K562 (cell line): ENCODE results near the gene ATP9B.

ENCODE experiments used
- FOXJ3 ChIP-seq: sonication (generic); formaldehyde crosslinking; IDR thresholded peaks from 2 replicates; pipeline ENCODE4 v1.4.0; 2020; ENCODE audit warnings: mild to moderate bottlenecking, missing genetic modification reagents
- GTF2F1 ChIP-seq: IDR thresholded peaks from 2 replicates; pipeline ENCODE4 v1.6.1; 2011; ENCODE audit warnings: low read depth, low read length, improper control_type of control experiment
- MCM3 ChIP-seq: fragments of 450-650 bp; IDR thresholded peaks from 2 replicates; pipeline ENCODE4 v1.6.1; 2016
- NR2C2 ChIP-seq, 2 experiments: fragments of 200-800 bp in 1 of 2; sonication (Bioruptor generic) in 1 of 2; sonication (generic) in 1 of 2; formaldehyde crosslinking in 1 of 2; IDR thresholded peaks; 2 replicates each; pipeline versions ENCODE4 v1.6.1 to v1.8.0; 2016 to 2022; ENCODE audit warnings: mild to moderate bottlenecking in 1 of 2, missing compliant biosample characterization in 1 of 2, missing genetic modification characterization in 1 of 2, missing genetic modification reagents in 1 of 2
- RFX7 ChIP-seq: fragments of 250-450 bp; sonication (Bioruptor Pico); IDR thresholded peaks from 2 replicates; pipeline ENCODE4 v1.5.1; 2021; ENCODE audit warnings: mild to moderate bottlenecking
- USF2 ChIP-seq: sonication (generic); formaldehyde crosslinking; IDR thresholded peaks from 2 replicates; pipeline ENCODE4 v1.5.0; 2020; ENCODE audit warnings: missing genetic modification reagents
- ZBTB12 ChIP-seq: fragments of 250-450 bp; sonication (Bioruptor Pico); IDR thresholded peaks from 2 replicates; pipeline ENCODE4 v1.4.0; 2020
- ZNF239 ChIP-seq: fragments of 250-450 bp; sonication (Bioruptor Pico); IDR thresholded peaks from 2 replicates; pipeline ENCODE4 v1.4.0; 2020; ENCODE audit warnings: mild to moderate bottlenecking
- ZZZ3 ChIP-seq: fragments of 450-650 bp; IDR thresholded peaks from 2 replicates; pipeline ENCODE4 v1.6.1; 2016; ENCODE audit warnings: antibody characterized with exemption, mild to moderate bottlenecking, moderate library complexity

- TF ChIP-seq ZBTB12 (CRISPR knock-in tag) (no peak), RFX7 (CRISPR knock-in tag) (no peak), GTF2F1 (no peak), ZZZ3 (no peak), ZNF239 (no peak), USF2 (CRISPR knock-in tag) (no peak), FOXJ3 (CRISPR knock-in tag) (no peak), MCM3 (no peak), NR2C2 (CRISPR knock-in tag; IDR thresholded peaks at IDR 0.05) (no peak), NR2C2 (tag; IDR thresholded peaks at IDR 0.05) (no peak)
Observed at GRCh38 chr18:79166702-79167101, 97.5 kb downstream of the ATP9B start.
